ENCODE data around the gene SEH1L.

- TF ChIP-seq CTCF (IDR thresholded peaks at IDR 0.05), result no peak
- TF ChIP-seq POLR2A (IDR thresholded peaks at IDR 0.05), result no peak
These were observed 10.7 kb downstream of the SEH1L start for GRCh38 chr18:12958478-12958877.
